Measurements from ENCODE around the gene GPC6. TPM values are rescaled to one million over a fixed set of nuclear protein-coding genes. Genes with fewer than 3 reads are reported as not detected.

Gene GPC6
- total RNA-seq, 1 donor from 2014 or later = 42.9 TPM

- Histone ChIP-seq H3K9me3 (ENCODE audit: low read depth) (no peaks in the 10 kb centered on the region), H3F3A (ENCODE audit: low read depth) (no peaks in the 10 kb centered on the region), H2AFZ (replicated peaks) (no peak overlapping the region), H3K36me3 (no peaks in the 10 kb centered on the region), H3K79me2 (ENCODE audit: low read depth) (no peaks in the 10 kb centered on the region), H4K20me1 (ENCODE audit: low read depth) (no peaks in the 10 kb centered on the region), H3K9ac (no peak overlapping the region), H3K27me3 (no peaks in the 10 kb centered on the region), H3K27ac (no peak overlapping the region), H3K4me1 (no peaks in the 10 kb centered on the region), H3K4me2 (no peak overlapping the region), H3K4me3 (no peak overlapping the region)
- no peak for DNase-seq (ENCODE audit: low spot score)
- Mint-ChIP-seq H3K4me1 (no peaks in the 10 kb centered on the region), H3K27me3 (ENCODE audit: insufficient read depth, low read depth) (no peaks in the 10 kb centered on the region), H3K36me3 (peaks cover 4% of the 10 kb centered on the region), H3K9me3 (peaks cover 11% of the 10 kb centered on the region), H3K4me3 (no peak overlapping the region), H3K27ac (no peak overlapping the region)
- no peak for TF ChIP-seq EZH2phosphoT487 (IDR thresholded peaks at IDR 0.05)
- TF ChIP-seq, protein P1, sequence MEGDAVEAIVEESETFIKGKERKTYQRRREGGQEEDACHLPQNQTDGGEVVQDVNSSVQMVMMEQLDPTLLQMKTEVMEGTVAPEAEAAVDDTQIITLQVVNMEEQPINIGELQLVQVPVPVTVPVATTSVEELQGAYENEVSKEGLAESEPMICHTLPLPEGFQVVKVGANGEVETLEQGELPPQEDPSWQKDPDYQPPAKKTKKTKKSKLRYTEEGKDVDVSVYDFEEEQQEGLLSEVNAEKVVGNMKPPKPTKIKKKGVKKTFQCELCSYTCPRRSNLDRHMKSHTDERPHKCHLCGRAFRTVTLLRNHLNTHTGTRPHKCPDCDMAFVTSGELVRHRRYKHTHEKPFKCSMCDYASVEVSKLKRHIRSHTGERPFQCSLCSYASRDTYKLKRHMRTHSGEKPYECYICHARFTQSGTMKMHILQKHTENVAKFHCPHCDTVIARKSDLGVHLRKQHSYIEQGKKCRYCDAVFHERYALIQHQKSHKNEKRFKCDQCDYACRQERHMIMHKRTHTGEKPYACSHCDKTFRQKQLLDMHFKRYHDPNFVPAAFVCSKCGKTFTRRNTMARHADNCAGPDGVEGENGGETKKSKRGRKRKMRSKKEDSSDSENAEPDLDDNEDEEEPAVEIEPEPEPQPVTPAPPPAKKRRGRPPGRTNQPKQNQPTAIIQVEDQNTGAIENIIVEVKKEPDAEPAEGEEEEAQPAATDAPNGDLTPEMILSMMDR (IDR thresholded peaks at IDR 0.05) = no peak
- no peak for TF ChIP-seq EZH2 (IDR thresholded peaks at IDR 0.05)
Measured at GRCh38 chr13:93882086-93882651, 655.6 kb downstream of the GPC6 start.

DNA sequence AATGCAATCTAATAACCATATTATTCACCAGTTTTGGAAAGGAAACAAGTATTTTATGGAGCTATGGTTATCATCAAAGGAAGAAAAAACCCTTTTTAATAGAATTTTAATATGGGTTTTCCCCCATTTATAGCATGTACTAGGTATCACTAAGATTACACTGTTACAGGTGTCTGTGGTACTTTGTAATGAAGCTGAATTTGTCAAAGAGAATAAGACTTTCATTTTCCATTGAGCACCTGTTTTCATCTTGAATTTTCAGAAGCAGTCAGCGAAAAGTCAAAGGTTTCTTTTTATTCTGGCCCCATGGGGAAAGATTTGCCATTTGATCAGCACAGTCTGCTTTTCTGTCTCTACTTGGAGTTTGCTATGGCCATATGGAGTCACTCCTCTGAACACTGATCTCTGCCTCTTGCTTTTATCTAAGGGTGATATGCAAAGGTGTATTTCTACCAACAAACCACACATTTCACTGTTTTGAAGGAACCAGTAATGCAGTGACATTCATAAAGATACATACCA lies 662.9 kb downstream of the GPC6 start:
- no peaks in the 10 kb centered on the region for H3K9me3 Mint-ChIP-seq
- Histone ChIP-seq H4K20me1 (ENCODE audit: low read depth) (no peaks in the 10 kb centered on the region), H3K9me3 (ENCODE audit: low read depth) (no peaks in the 10 kb centered on the region), H3K4me1 (no peaks in the 10 kb centered on the region), H3K27ac (no peak overlapping the region), H3K4me3 (no peak overlapping the region), H3F3A (ENCODE audit: low read depth) (no peaks in the 10 kb centered on the region), H3K9ac (no peak overlapping the region), H3K36me3 (no peaks in the 10 kb centered on the region), H3K27me3 (no peaks in the 10 kb centered on the region), H2AFZ (replicated peaks) (no peak overlapping the region), H3K4me2 (no peak overlapping the region), H3K79me2 (ENCODE audit: low read depth) (no peaks in the 10 kb centered on the region)
- DNase-seq (ENCODE audit: low spot score) = no peak
- no peak overlapping the region for H3K27ac Mint-ChIP-seq
- H3K36me3 Mint-ChIP-seq = no peaks in the 10 kb centered on the region
- TF ChIP-seq EZH2phosphoT487 (IDR thresholded peaks at IDR 0.05) = no peak
- TF ChIP-seq, protein P1 (IDR thresholded peaks at IDR 0.05) = no peak
- TF ChIP-seq EZH2 (IDR thresholded peaks at IDR 0.05) = no peak
- H3K27me3 Mint-ChIP-seq (ENCODE audit: insufficient read depth, low read depth) = no peaks in the 10 kb centered on the region
- H3K4me1 Mint-ChIP-seq = peaks cover 10% of the 10 kb centered on the region
- H3K4me3 Mint-ChIP-seq = no peak overlapping the region

- TF ChIP-seq, protein P1 (IDR thresholded peaks at IDR 0.05) = no peak
- TF ChIP-seq EZH2phosphoT487 (IDR thresholded peaks at IDR 0.05) (no peak), EZH2 (IDR thresholded peaks at IDR 0.05) (no peak)
- no peaks in the 10 kb centered on the region for H4K20me1 ChIP-seq (ENCODE audit: low read depth)
- H3K4me3 Mint-ChIP-seq = no peak overlapping the region
- no peak overlapping the region for H2AFZ ChIP-seq (replicated peaks)
- H3K4me1 ChIP-seq = no peaks in the 10 kb centered on the region
- no peak overlapping the region for H3K9ac ChIP-seq
- H3K36me3 Mint-ChIP-seq = no peaks in the 10 kb centered on the region
- H3K9me3 ChIP-seq (ENCODE audit: low read depth) = no peaks in the 10 kb centered on the region
- no peak overlapping the region for H3K4me3 ChIP-seq
- no peaks in the 10 kb centered on the region for H3K27me3 Mint-ChIP-seq (ENCODE audit: insufficient read depth, low read depth)
- H3F3A ChIP-seq (ENCODE audit: low read depth) = no peaks in the 10 kb centered on the region
- H3K27ac Mint-ChIP-seq = no peak overlapping the region
- DNase-seq (ENCODE audit: low spot score) = no peak
- no peaks in the 10 kb centered on the region for H3K79me2 ChIP-seq (ENCODE audit: low read depth)
- H3K27me3 ChIP-seq = no peaks in the 10 kb centered on the region
- H3K4me2 ChIP-seq = no peak overlapping the region
- H3K27ac ChIP-seq = no peak overlapping the region
- H3K36me3 ChIP-seq = no peaks in the 10 kb centered on the region
- peaks cover 6% of the 10 kb centered on the region for H3K4me1 Mint-ChIP-seq
- no peaks in the 10 kb centered on the region for H3K9me3 Mint-ChIP-seq
Measured at GRCh38 chr13:93899981-93900380, 673.4 kb downstream of the GPC6 start.

Measured in neural progenitor cell (in vitro differentiated cells).